NCI-H2107 (cell line): ENCODE data around the gene LY6G5C.

Experiments
- DNase-seq: peaks from one replicate; lab custom pipeline; 2025; lab: John Stamatoyannopoulos, UW

Gene LY6G5C

GRCh38 chr6:31662124-31662723 lies 18.6 kb downstream of the LY6G5C start:
- DNase-seq: no peak

GRCh38 chr6:31661262-31662123 lies 19.4 kb downstream of the LY6G5C start:
- no peak for DNase-seq

- DNase-seq: peak; percentile 38
Observed at GRCh38 chr6:31660381-31661261, 20.2 kb downstream of the LY6G5C start, which contains the start of gene C6orf47. C6orf47 (minus strand) TSS chr6:31660778; CDS start chr6:31659947, 831 bp downstream.

GRCh38 chr6:31659649-31660380 lies 21.1 kb downstream of the LY6G5C start:
- no peak for DNase-seq

DNA sequence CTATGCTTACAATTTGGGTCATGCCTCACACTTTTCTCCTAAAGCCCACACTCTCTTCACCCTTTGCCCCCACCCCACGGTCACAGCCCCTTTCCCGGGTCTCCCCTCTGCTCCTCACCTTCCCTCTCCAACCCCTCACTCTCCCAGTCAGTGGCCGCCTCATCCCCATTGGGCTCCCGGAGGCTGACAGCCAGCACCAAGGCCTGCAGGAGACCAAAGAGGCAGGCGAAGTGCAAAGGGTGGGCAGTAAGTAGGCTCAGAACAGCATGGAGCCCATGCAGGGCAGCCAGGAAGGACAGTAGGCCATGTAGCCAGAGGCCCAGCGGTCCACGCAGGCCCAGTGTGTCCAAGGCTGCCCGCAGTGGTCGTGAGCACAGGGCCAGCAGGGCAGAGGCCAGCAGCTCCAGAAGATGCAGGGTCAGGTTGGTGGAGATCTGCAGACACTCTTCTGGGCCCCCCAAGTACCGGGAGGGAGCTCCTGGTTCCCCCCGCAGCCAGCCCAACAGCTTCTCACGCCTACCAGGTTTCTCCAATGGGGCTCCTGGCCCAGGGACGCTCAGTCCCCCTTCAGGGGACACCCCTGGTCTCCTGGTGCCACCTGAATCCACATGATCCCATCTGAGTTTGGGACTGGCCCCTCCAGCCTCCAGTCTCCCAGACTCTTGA lies 21.8 kb downstream of the LY6G5C start:
- DNase-seq: no peak

DNA sequence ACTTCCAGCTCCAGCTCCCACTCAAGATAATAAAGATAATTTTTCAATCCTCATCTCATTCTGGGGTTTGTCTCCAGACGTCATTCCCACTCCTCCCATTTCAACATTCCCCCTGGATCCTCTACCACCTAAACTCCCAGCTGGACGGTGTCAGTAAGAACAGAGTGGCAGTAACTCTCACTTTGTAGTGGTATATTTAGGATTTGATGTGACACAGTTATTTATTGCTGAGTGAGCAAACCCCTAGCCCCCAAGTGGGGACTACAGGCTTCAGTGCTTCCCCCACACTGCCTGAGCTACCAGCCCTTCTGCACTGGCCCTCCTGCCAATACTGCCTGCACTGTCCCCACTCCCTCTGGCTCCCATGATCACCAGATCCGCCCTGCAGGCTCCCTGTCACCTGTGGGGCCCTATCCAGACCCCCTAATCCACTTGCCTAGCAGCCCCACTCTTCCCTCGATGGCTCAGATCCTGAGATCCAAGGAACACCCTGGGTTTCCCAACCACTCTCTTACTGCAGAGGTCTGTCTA lies 22.6 kb downstream of the LY6G5C start:
- DNase-seq: no peak

- no peak for DNase-seq
Observed at GRCh38 chr6:31657406-31658157, 23.3 kb downstream of the LY6G5C start.

- no peak for DNase-seq
Observed at GRCh38 chr6:31655349-31656237, 25.3 kb downstream of the LY6G5C start, which contains the start of gene APOM. APOM (plus strand) TSS chr6:31655894; CDS start chr6:31655967, 73 bp downstream.

- DNase-seq: no peak
Observed at GRCh38 chr6:31654574-31655348, 26.1 kb downstream of the LY6G5C start.

DNA sequence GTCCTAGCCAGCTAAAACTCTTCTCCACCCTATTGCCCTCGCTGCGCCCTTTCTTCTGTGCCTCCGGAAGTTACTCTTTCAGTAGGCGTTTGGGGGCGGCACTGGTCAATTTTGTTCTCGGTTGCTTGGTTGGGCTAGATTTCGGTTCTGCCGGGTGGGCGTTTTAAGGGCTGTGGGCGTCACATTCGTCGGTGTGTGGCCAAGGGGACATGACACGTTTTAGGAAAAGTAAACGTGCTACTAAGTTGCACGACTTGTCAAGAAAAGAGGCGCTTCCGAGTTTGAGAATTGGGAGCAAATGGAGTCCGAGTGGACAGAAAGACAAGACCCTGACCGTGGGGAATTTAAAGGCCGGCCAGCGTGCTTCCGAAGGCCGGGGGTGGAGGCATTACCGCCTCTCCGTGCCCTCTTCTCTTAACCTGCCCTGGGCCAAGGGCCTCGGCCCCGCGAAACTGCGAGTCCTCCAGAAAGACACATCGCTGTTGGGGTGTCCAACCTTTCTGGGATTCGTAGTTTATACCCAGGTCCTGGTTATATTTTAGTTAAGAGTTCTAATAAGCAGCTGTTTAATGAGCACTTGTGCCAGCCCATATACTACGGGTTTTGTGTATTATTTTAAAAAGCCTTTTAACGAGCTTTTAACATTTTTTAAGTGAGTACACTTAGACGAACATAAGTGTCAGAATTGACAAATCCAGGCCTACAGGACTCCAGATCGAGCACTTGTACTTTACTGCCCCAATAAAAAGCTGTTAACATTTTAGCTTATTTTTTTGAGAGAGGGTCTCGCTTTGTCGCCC lies 27.7 kb downstream of the LY6G5C start:
- no peak for DNase-seq

- DNase-seq: no peak
Observed at GRCh38 chr6:31651602-31652191, 29.2 kb downstream of the LY6G5C start.

DNA sequence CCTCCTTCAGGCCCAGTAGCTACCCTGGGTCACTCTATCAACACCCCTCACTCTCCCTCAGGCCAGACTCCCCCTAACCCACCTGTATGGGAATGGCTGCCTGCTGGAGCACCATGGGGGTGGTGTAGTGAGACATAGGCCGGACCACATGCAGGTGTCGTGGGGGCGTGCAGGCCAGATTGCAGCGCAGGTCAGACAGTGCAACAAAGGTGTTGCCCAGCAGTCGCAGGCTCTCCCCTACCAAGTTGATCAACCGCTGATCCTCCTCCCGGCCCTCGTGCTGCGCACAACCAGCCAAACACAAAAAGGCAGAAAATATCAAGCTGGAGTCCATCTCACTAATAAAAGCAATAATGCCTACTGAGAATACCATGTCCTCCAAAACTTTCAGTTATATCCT lies 35.5 kb downstream of the LY6G5C start:
- no peak for DNase-seq

DNA sequence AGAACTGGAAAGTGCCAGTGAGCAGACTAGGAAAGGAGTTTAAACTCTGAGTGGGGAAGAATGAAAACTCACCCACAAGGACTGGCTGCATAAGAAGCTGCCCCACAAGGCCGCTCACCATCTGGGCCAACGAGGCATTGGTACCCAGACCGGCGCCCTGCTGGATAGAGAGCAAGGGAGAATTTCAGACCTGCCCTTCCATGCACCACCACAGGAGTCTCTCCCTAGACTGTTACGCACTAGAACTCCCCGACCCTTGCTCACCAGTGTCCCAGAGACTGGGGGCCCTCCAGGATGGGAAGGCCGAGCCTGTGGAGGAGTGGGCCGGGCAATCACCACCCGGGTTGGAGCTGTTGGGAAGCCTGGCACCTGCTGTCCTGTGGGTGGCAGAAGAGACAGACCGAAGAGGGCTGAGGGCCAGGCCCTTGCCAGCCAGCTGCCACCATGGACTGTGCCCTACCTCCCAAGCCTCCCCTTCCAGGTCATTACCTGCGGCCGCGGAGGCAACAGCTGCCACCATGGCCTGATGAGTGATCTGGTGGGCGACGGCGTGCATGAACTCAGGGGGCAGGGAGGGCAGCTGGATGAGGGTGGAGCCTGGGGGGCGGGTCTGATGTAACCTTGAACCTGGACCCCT lies 36.9 kb downstream of the LY6G5C start:
- DNase-seq: no peak

DNA sequence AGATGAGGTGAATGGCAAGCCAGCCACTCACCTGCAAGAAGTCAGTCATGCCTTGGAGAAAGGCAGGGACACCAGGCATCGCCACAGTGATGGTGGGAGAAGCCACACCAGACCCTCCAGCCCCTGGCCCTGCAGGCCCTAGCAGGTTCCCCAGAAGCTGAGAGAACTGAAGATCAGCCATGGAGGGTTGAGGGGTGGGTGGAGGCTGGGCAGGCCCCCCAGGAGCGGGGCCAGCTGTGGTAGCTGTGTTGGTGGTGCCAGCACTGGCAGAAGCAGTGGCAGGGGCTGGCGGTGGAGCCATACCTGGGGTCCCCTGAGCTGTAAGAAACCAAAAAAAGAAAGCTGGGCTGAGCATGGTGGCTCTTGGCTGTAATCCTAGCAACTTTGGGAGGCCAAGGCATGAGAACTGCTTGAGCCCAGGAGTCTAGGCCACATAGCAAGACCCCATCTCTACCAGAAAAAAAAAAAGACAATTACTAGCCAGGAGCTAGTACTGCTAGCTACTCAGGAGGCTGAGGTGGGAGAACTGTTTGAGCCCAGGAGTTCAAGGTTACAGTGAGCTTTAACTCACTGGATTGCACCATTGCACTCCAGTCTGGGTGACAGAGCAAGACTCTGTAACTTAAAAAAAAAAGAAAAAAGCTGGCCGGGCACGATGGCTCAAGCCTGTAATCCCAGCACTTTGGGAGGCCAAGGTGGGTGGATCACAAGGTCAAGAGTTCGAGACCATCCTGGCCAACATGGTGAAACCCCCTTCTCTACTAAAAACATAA lies 37.9 kb downstream of the LY6G5C start:
- no peak for DNase-seq

GRCh38 chr6:31641370-31641769 lies 39.5 kb downstream of the LY6G5C start:
- DNase-seq: no peak

DNA sequence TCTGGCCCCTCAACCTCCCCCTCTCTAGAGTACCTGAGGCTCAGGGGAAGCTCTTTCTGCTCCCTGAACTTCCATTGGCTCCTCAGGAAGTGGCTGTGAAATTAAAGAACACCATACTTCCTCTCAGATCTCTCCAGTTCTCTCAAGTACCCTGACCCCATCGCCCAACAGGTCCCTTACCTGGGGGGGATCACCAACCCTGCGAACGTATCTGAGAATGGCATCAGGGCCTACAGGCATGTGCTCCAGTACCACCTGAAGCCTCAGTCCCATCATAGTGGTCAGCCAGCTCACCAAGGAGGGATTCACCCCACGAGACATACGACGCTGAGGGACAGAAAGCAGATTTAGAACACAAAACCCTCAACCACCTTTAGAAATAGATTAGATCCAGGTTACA lies 40.3 kb downstream of the LY6G5C start:
- no peak for DNase-seq
